ENCODE data around the gene BMP7. TPM values are rescaled to one million over a fixed set of nuclear protein-coding genes. Genes with fewer than 3 reads are reported as not detected.
"Not testable (repeated sequence)": the region's sequence is repeated elsewhere in the genome, so short reads cannot be mapped to it uniquely, and the experiment has no call there.

The BMP7 gene
- total RNA-seq, 1 donor from 2014 or later = 3.7 TPM

GRCh38 chr20:57267158-57267821 is 849 bp upstream of the BMP7 start:
- DNase-seq (ENCODE audit: low read depth) = no peak
- TF ChIP-seq, protein P1, sequence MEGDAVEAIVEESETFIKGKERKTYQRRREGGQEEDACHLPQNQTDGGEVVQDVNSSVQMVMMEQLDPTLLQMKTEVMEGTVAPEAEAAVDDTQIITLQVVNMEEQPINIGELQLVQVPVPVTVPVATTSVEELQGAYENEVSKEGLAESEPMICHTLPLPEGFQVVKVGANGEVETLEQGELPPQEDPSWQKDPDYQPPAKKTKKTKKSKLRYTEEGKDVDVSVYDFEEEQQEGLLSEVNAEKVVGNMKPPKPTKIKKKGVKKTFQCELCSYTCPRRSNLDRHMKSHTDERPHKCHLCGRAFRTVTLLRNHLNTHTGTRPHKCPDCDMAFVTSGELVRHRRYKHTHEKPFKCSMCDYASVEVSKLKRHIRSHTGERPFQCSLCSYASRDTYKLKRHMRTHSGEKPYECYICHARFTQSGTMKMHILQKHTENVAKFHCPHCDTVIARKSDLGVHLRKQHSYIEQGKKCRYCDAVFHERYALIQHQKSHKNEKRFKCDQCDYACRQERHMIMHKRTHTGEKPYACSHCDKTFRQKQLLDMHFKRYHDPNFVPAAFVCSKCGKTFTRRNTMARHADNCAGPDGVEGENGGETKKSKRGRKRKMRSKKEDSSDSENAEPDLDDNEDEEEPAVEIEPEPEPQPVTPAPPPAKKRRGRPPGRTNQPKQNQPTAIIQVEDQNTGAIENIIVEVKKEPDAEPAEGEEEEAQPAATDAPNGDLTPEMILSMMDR (conservative IDR thresholded peaks at IDR 0.05; ENCODE audit: low read depth, low read length) = no peak
- no peak overlapping the region for H3K4me3 ChIP-seq (ENCODE audit: low read depth, low read length)

- H3K4me3 ChIP-seq (ENCODE audit: low read depth, low read length) = no peak overlapping the region
- no peak for DNase-seq (ENCODE audit: low read depth)
- TF ChIP-seq, protein P1 (conservative IDR thresholded peaks at IDR 0.05; ENCODE audit: low read depth, low read length) = no peak
These were observed 497 bp downstream of the BMP7 start for GRCh38 chr20:57265997-57266290.

- TF ChIP-seq, protein P1 (conservative IDR thresholded peaks at IDR 0.05; ENCODE audit: low read depth, low read length) = no peak
- no peak overlapping the region for H3K4me3 ChIP-seq (ENCODE audit: low read depth, low read length)
- DNase-seq (ENCODE audit: low read depth) = no peak
These were observed 975 bp downstream of the BMP7 start for GRCh38 chr20:57265336-57265996.

DNA sequence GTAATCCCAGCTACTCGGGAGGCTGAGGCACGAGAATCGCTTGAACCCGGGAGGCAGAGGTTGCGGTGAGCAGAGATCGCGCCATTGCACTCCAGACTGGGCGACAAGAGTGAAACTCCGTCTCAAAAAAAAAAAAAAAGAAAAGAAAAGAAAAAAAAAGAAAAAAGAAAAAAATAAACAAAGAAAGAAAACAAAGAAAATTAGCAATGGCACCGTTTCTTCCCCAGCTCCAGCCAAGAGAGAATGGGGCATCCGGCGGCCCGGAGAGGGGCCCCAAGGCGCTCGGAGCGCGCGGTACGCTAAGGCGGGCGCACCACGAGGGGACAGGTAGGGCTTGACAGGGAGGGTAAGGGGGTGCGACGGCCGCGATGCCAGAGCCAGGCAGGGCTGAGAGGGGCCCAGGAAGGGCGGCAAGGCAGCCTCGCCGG is 1.5 kb downstream of the BMP7 start:
- not testable (repeated sequence) for DNase-seq (ENCODE audit: low read depth); H3K4me3 ChIP-seq (ENCODE audit: low read depth, low read length)

DNA sequence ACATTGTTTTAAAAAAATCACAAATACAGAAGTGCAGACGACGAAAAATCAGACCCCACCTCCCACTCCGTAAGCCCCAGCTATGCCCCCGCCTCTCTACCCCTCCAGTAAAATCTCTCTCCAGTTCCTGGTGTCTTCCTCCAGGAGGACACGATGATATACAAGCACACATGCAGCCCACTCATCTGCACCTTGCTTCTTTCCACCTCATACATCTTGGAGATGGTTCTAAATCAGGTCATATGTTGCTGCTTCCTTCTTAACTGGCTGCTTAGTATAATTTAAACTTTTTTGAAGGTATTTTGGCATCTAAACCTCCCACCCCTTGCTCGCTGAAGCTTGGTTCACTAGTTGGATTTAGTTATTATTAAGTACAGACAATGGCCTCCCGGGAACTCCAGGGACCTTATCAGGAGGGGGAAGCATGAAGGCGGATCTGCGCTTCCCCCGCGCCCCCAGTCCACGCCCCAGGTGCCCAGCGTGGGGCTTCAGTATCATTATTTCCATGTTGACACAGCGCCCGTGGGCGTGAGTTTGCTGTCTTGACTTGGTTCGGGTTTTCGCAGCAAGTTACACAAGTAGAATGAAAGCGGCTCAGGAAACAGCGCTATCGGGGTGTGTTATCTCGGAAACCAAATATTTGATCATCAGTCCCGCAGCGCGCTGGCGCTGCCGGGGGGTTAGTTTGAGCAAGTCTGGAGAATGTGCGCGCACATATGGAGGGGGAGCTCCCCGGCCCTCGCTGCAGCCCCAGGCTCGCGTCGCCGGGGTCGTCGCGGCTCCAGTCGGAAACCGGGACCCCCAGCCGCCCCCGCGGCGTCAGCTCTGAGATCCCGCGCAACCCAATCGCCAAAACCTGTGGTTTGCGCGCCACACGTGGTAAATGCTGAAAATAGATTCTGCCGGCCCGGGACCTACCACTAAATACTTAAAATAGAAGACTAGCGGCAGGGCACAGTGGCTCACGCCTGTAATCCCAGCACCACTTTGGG is 2.3 kb downstream of the BMP7 start:
- DNase-seq (ENCODE audit: low read depth) = no peak
- TF ChIP-seq, protein P1 (conservative IDR thresholded peaks at IDR 0.05; ENCODE audit: low read depth, low read length) = no peak
- H3K4me3 ChIP-seq (ENCODE audit: low read depth, low read length) = no peak overlapping the region

GRCh38 chr20:57262784-57263609 is 3.4 kb downstream of the BMP7 start:
- TF ChIP-seq, protein P1 (conservative IDR thresholded peaks at IDR 0.05; ENCODE audit: low read depth, low read length) = no peak
- no peak for DNase-seq (ENCODE audit: low read depth)
- no peak overlapping the region for H3K4me3 ChIP-seq (ENCODE audit: low read depth, low read length)
